NCI-H1694 (cell line): Measurements from ENCODE around the gene ACSL5.

Experiments used
- DNase-seq: peaks from one replicate; lab custom pipeline; 2025; lab: John Stamatoyannopoulos, UW

The ACSL5 gene

DNA sequence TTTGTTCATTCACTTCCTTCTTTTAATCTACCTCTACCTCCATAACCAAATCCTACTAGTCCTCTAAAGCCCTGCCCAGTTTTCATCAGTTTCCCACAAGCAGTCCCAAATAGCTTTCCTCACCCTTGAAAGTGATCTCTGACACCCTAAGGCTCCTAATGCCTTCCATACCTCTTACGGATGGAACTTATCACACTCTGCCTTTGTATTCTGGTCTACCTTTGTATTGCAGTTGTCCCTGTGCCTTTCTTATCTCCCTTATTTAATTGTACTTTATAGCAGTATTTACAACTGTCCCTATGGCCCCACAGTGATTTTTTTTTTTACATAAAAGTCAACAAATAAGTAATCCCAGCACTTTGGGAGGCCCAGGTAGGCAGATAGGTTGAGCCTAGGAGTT is 33.8 kb downstream of the ACSL5 start:
- DNase-seq, result no peak

DNA sequence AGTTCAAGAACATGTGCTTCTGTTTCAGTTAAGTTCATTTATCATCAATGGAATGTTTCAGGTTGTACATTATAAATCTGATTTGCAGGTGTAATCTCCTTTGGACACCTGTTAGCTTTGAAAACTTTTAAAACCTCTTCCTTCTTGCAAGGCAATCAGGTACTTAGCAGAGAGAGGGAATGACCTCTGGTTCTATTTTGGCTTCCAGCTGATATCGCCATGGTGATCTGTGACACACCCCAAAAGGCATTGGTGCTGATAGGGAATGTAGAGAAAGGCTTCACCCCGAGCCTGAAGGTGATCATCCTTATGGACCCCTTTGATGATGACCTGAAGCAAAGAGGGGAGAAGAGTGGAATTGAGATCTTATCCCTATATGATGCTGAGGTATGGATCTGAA is 35.4 kb downstream of the ACSL5 start:
- DNase-seq, result no peak

DNA sequence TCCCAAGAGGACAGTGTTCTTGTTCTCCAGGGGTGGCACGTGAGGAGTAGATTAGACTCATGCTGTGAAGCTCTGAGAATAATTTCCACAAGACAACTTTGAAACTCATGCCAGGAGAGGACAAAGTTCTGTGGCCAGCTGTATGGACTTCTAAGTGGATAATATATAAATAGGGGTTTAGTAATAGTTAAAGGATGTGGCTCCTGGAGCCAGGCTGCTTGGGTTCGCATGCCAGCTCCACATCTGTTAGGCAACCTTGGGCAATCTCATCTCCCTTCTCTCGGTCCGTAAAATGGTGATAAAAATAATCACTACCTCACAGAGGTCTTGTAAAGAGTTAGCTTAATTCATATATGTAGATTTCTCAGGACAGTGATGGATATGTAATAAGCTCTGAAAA is 35.8 kb downstream of the ACSL5 start:
- DNase-seq, result no peak

DNA sequence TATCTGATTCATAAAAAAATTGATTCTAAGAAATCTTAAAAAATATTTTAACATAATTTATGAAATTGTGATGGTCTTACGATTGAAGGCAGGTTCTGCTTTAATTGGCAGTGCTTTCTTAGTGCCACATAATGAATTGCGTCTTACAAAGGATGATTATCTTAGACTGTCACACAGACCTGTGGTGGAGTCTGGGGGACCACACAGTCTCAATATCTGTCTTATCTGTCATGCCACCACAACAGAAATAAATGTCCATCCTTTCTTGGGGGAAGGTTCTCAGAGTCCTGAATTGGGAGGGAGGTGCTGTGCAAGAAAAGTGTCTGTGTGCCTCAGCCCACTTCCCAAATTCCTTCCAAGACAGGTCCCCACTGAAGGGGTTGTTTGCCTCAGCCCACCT is 38.8 kb downstream of the ACSL5 start:
- no peak for DNase-seq

DNA sequence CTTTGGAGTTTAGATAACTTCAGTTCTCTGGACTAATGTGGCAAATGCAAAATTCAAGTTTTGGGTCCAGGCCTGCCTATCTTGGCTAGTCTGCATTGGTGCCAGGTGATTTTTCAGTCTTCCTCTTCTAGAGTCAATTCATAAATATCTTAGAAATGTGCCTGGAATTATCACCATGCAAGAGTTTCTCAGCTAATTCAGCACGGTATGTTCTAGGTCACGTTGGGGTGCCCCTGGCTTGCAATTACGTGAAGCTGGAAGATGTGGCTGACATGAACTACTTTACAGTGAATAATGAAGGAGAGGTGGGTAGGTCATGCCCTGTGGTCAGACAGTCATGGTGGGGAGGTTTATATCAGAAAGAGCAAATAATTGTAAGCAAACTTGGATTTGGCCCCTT is 47.8 kb downstream of the ACSL5 start:
- DNase-seq, result no peak

DNA sequence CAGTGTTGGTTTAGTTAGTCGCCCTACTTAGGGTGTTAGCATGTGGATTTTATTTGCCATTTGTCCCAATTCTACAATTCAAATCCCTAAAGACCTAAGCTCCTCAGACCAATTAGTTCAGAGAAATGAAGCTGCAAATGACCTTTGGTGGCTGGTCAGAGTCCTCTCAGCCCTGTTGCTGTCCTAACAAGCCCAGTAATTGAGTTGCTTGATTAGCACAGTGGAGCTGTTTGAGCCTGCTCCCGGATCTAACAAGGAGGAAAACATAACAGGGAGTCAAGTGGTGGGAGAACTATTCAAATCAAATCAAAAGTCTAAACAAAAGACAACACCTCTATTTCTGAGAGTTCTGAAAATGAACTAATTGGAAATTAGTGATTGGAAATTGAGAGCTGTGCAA is 50.7 kb downstream of the ACSL5 start:
- DNase-seq, result no peak

DNA sequence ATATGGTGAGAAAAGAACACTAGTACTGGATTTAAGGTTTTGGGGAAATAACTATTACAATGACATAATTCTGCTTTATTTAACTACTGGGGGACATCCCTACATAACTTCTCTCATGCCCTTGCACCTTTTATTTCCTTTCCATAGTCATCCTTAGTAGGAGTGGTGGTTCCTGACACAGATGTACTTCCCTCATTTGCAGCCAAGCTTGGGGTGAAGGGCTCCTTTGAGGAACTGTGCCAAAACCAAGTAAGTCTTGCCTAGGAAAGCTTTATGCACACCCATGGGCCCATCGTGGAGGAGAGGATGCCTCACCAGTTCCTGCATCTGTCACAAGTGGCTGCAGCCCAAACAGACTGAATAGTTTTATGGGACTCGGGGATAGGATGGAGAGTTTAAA is 52.2 kb downstream of the ACSL5 start:
- DNase-seq, result no peak

DNA sequence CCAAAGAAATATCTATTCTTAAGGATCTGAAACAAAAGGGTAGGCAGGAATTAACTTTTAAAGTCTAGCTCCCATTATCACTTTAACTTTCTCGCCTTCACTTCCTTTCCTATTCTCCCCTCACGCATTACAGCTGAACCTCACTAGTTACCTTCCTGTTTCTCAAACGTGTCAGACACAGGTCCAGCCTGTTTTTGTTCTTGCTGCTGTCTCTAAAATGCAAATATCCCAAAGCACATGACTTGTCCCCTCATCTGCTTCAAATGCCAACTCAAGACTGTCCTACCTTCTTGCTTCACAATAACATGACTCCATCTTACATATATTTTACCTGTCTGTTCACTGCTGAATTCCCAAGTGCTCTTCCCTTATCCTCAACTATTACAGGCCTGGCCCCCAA is 55.2 kb downstream of the ACSL5 start:
- no peak for DNase-seq

DNA sequence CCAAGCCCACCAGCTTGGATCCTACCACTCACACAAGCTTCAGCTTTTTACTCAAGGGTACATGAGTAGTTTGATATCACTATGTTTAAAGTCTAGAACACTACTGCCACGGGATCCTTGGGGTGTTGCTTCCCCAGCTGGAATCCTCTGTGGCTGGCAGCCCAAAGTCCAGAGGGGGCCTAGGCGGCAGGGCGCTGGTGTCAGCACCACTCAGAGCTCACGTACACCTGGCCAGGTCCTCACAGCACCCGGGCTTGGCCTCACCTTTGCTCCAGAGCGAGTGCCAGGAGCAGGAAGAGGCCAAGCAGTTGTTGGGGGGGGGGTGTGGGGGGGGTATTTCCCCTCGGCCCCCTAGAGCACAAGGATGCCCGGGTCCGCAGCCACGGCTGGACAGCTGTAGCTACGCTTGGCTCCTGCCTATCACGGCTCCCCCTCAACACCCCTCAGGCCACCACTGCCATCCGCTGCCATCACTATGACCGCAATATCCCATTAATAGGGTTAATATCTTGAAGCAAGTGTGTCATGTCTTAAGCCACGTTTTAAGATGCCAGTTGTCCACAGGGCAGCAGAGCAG is 55.8 kb downstream of the ACSL5 start:
- no peak for DNase-seq

DNA sequence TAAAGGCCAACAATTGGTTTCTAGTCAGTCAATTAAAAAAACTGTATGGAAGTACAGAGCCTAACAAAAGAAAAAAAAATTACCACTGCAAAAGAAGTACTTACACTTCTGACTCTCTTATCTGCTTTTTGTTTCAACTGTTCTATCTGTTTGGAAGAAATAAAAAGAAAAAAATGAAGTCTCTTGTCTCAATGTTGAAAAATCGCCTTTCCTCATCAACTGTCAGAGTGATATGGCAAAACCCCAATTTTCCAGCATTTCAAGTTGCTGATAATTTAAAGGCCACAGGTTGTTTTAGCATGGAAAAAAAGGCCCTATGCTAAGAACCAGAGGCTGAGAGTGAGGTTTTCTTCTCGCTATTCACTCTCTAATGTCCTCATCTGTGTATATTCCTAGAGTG is 59.2 kb downstream of the ACSL5 start:
- no peak for DNase-seq

DNA sequence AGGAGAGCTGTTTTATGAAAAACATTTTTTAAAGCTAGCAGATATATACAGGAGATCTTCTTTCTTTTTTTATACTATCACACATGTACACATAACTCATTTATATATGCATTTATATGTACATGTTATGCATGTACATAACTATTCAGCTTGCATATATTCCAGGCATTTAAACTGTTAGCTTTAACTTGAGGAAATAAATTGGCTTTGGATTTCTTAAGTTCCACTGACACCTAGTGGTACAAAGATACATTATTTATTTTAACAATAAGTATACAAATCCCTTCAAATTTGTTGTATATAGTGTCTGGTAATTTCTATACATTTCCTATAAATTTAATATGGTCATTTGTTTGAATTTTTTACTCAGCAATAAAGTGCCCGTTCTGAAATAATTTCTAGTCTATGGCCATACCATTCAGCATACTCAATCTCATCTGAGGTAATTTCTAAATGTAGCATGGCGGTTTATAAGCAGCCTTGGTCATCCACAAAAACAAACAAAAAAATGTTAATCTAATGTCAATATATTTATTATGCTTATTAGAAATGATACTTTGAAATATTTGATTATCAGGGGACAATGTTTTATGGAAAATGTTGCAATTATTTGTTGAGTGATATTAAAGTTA is 61.2 kb downstream of the ACSL5 start:
- no peak for DNase-seq

DNA sequence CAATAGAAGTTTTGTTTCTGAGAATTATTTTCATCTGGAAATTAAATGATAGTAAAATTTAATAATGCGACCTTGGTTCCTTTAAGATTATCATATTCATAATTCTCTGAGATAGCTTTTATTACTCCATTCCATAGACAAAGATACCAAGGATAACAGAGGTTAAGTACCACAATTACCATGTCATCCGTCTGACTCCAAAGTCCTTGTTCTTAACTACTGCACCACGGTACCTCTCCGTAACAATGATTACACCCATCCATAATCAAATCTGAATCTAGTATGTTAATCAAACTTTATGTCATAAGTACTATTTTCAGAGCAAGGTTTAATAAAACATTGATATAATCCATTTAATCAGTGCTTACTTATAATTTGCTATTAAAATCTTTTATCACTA is 64.4 kb downstream of the ACSL5 start:
- no peak for DNase-seq

DNA sequence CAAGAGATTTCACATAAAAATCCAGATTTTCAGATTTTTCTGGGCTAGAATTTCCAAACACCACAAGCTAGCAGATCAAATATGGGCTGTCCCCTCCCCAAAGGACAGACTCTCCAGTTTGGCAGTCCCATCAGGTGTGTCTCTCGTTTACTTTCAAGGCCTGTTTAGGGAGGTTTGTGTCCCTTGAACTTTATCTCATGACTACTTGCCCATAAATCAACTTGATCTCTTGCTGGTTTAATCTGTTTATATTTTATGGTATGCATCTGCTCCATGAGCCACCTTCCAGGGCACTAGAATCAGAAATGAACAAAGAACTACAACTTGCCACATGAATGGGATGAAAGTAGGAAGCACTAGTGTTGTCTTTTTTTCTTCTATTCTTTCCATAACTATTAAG is 67.6 kb downstream of the ACSL5 start:
- DNase-seq, result no peak

DNA sequence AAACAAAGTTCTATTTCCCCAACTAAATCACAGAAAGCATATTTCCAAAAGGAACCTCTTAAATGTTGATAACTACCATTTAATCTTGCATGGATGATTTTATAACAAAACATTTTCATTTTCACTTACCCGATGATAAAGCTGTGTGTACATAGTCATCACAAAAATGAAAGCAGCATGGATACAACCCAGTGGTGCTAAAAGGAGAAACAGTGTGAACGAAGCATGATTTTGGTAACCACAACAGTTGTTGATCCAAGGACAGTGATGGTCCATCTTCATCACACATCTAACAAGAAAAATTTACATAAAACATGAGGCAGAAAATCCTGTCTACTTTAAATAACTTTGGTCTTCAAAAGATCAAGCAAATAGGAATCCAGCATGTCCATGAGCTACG is 68.1 kb downstream of the ACSL5 start:
- DNase-seq, result no peak

DNA sequence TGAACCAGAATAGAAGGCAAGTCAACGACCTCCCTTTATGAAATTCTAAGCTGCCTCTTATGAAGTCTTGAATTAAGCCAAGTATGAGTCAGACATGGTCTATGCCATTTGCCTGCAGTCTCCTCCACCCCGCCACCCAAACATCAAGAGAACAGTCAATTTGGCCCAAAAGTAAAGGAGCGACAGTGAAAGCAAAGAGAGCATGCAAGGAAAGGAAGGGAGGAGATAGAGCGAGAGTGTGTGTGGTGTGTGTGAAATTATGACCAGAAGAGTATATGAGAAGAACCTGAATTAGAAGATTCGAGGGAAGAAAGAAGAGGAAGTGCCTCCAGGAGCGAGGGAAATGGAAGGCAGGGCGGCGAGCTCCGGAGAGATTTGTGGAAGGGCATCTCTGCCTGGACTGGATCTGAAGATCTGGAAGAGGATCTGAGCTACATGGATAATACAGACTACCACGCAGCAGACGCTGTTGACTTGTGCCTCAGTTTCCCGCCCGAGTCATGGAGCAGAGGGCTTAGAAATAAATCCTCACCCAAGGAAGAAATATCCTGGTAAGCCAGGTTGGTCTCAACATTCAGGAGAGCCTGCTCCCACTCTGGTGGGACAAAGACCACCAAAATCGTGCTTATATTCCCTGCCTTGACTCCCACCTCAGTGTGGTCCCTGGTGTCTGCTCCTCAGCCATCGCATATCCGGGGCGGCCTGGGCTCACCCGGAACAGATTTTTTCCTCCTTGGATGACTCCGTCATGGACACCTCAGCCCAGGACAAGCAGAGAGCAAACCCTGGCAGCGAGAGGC is 72.3 kb downstream of the ACSL5 start:
- no peak for DNase-seq

DNA sequence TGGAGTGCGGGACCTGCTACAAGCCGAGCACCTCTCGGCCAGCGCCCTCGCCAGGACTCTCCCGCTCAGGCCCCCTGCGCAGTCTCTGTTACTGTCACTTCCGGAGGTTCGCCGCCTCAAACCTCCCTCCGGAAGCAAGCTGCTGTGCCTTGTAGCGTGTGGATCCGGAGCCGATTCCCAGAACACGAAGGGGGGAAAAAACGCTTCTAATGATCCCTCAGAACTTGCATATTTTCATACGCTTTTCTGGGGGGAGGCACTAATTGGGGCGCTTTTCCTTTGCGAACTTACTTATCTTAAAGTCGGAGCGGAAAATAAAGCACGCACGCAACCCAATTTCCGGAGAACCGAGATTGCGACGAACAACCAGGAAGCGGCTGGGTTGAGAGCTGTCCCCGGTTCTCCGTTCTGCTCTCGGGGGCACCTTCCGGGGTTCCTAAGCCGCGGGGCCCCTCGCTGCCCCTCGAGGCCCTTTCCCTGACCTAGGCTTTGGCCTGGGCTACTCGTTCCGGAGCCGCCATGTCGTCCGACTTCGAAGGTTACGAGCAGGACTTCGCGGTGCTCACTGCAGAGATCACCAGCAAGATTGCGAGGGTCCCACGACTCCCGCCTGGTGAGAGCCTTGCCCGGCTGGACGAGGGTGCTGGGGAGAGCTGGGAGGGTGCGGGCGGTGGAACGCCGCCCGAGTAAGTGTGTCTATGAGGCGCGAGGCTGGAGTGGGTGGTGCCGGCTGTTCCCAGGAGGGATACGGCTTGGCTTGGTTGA is 73.1 kb downstream of the ACSL5 start, which contains the start of the genes VTI1A and ZDHHC6:
VTI1A (plus strand) TSS at position 361 of the 765 bp plus-strand sequence; CDS start at position 520, 159 bp downstream.
ZDHHC6 (minus strand) TSS at position 60 of the 765 bp plus-strand sequence. CDS start 1,478 bp downstream, outside the sequence.
- peak; percentile 38 for DNase-seq

DNA sequence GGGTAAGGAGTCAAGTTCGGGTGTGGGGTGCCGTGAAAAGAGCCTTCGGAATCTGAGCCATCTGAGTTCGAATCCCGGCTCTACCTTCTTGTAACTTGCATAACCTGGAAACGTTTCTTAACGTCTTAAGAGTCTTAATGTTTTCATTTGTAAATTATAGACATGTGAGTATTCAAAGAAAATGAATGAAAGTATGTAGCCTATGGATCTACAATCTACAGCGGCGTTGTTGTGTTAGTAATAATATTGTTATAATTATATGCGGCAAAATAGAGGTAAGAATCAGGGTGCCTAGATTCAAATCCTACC is 73.7 kb downstream of the ACSL5 start:
- no peak for DNase-seq

DNA sequence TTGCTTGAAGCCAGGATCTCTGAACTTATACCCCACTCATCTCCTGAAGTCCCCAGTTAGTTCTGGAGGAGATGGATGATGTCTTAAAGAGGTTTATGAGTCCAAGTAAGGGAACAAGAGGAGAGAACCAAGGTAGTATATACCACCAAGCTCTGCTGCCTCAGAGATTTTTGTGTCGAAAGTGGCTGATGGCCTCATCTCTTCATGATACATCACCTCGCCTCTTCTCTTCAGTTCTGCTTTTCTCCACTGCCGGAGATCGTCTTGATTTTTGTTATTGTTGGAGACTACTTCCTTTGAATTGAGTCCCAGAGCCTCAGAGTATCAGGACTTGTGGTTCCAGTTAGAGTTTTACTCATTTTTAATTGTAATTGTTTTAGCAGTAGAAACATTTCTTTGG is 75.0 kb downstream of the ACSL5 start:
- DNase-seq, result no peak

DNA sequence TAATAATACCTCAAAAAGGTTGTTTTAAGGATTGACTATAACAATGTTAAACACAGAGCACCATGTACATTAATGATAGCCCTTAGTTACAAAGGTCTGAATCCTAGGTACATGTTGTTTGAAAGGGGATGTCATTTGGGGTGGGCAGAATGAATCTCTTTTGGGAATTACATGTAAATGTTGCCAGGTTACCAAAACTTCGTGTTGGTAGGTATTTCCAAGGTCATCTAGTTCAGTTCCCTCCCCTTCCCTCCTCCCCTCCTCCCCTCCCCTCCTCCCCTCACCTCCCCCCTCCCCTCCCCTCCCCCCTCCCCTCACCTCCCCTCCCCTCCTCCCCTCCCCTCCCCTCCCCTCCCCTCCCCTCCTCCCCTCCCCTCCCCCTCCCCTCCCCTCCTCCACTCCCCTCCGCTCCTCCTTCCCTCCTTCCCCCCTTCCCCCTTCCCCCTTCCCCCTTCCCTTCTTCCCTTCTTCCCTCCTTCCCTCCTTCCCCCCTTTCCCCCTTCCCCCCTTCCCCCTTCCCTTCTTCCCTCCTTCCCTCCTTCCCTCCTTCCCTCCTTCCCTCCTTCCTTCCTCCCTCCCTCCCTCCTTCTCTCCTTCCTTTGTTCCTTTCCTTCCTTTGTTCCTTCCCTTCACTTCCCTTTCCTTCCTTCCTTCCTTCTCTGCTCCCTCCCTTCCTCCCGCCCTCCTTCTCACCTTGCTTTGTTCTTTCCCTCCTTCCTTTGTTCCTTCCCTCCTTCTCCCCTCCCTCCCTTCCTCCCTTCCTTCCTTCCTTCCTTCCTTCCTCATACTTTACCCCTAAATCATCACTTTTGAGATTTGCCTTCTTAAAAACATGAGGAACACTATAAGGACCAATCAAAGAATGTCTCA is 81.2 kb downstream of the ACSL5 start:
- no peak for DNase-seq

DNA sequence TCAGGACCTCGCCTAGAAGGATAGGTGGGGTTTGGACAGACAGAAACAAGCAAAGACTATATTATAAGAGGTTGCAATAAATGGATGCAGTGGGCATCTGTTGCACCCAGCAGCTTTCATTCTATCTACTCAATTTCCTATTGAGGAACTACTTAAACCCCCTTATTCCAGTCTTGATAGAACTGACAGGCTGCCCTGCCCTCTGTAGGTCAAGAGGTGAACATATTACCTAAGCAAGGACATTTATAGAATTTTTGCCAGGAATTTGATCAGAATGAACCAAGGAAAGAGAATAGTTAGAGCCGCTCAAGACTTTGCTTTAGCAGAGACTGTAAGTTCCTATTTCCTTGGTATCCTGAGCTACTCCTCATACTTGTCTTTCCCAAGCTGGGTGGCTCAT is 82.6 kb downstream of the ACSL5 start:
- no peak for DNase-seq

DNA sequence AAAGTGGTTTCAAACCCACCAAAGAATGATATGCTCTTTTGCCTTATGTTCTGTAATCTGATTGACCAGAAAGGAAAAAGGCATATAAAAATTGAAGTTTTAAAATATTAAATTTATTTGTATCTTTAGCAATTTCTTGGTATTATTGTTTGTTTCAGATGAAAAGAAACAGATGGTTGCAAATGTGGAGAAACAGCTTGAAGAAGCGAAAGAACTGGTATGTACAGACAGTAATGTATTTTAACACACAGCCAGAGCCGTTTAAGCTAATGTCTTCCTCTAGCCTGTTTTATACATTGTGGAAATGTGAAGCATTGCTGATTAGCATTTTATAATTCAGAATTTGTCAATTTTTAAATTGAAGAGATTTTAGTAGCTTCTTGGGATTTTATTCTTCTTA is 86.5 kb downstream of the ACSL5 start:
- no peak for DNase-seq
